Measurements from ENCODE around the gene AURKA.
"Not testable (repeated sequence)": the region's sequence is repeated elsewhere in the genome, so short reads cannot be mapped to it uniquely, and the experiment has no call there.

AURKA gene

GRCh38 chr20:56358070-56358469, 33.9 kb downstream of the AURKA start:
- DNase-seq: no peak

GRCh38 chr20:56353356-56353755, 38.7 kb downstream of the AURKA start:
- no peak for DNase-seq

- DNase-seq: no peak
Measured at GRCh38 chr20:56352345-56353055, 39.5 kb downstream of the AURKA start.

- no peak for DNase-seq
Measured at GRCh38 chr20:56350842-56351241, 41.2 kb downstream of the AURKA start.

GRCh38 chr20:56348746-56349145, 43.3 kb downstream of the AURKA start:
- no peak for DNase-seq

GRCh38 chr20:56348305-56348693, 43.7 kb downstream of the AURKA start:
- no peak for DNase-seq

GRCh38 chr20:56347628-56348304, 44.2 kb downstream of the AURKA start:
- no peak for DNase-seq

- no peak for DNase-seq
Measured at GRCh38 chr20:56345911-56346310, 46.1 kb downstream of the AURKA start.

- peak in 1 of 5 experiments; percentile 54 for DNase-seq
Measured at GRCh38 chr20:56343861-56344381, 48.1 kb downstream of the AURKA start.

GRCh38 chr20:56342783-56343182, 49.2 kb downstream of the AURKA start:
- no peak for DNase-seq

- not testable (repeated sequence) for DNase-seq
Measured at GRCh38 chr20:56336709-56337108, 55.3 kb downstream of the AURKA start.

- DNase-seq: peak in 1 of 5 experiments; percentile 3
Measured at GRCh38 chr20:56328861-56329260, 63.2 kb downstream of the AURKA start.

- no peak for DNase-seq
Measured at GRCh38 chr20:56324806-56325205, 67.2 kb downstream of the AURKA start.

- no peak for DNase-seq
Measured at GRCh38 chr20:56323656-56324055, 68.4 kb downstream of the AURKA start.

GRCh38 chr20:56323206-56323605, 68.8 kb downstream of the AURKA start:
- no peak for DNase-seq

GRCh38 chr20:56322681-56323080, 69.3 kb downstream of the AURKA start:
- DNase-seq: no peak
